Transverse colon (tissue), 3 donors: ENCODE measurements around the gene SPDYE6.

ENCODE experiments used
- CTCF ChIP-seq, 5 experiments: fragments of 200-600 bp in 3 of 5; fragments of 450-650 bp in 2 of 5; sonication (generic) in 3 of 5; IDR thresholded peaks; 1 replicate in 2 of 5; 2 replicates in 3 of 5; pipeline ENCODE4 v1.5.1; 2016 to 2017; ENCODE audit warnings: antibody characterized with exemption in 5 of 5, inconsistent platforms in 3 of 5, mild to moderate bottlenecking in 2 of 5, moderate library complexity in 1 of 5
- EP300 ChIP-seq: sonication (generic); formaldehyde crosslinking; IDR thresholded peaks from one replicate; pipeline ENCODE4 v1.6.1; 2017; ENCODE audit warnings: antibody characterized with exemption, low read depth

- TF ChIP-seq CTCF (IDR thresholded peaks at IDR 0.05), result no peak
- TF ChIP-seq EP300, result no peak
These were observed 52.4 kb downstream of the SPDYE6 start for GRCh38 chr7:102303669-102304422.
